ENCODE results near the gene LCN9.
A peak's percentile ranks its signal among the peaks of the same experiment; 100 is the strongest.
"Not testable (repeated sequence)": the region's sequence is repeated elsewhere in the genome, so short reads cannot be mapped to it uniquely, and the experiment has no call there.

Gene LCN9

DNA sequence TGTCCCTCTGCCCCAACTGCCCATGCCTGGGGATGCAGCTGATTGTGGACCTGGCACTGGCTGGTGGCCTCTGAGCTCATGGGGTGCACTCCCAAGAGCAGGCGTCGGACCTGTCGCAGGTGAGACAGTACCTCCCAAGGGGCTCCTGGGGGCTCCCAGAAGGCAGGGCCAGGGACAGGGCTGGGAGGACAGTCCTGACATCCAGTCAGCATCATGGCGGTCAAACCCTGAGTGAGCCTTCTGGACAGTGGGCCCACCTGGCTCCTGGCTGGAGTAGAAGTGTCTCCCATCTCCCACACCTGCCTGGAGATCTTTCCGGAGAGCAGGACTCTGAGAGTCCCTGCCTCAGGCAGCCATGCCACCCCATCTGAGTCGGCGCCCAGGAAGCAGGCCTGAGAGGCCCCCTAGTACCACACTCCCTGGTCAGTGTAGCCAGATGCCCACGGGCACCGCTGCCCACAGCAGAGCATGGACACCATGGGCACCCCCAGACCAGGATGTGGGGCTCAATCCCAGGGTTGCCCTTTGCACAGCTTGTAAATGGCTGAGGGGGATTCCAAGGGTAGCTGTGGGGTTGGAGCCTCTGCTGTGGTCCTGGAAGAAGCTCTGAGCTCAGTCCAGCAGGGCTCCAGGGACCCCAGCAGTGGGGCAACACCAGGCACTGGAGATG, 6.6 kb downstream of the LCN9 start:
- FAIRE-seq: no peak
- DNase-seq (ENCODE audit: insufficient read length, low spot score): no peak

DNA sequence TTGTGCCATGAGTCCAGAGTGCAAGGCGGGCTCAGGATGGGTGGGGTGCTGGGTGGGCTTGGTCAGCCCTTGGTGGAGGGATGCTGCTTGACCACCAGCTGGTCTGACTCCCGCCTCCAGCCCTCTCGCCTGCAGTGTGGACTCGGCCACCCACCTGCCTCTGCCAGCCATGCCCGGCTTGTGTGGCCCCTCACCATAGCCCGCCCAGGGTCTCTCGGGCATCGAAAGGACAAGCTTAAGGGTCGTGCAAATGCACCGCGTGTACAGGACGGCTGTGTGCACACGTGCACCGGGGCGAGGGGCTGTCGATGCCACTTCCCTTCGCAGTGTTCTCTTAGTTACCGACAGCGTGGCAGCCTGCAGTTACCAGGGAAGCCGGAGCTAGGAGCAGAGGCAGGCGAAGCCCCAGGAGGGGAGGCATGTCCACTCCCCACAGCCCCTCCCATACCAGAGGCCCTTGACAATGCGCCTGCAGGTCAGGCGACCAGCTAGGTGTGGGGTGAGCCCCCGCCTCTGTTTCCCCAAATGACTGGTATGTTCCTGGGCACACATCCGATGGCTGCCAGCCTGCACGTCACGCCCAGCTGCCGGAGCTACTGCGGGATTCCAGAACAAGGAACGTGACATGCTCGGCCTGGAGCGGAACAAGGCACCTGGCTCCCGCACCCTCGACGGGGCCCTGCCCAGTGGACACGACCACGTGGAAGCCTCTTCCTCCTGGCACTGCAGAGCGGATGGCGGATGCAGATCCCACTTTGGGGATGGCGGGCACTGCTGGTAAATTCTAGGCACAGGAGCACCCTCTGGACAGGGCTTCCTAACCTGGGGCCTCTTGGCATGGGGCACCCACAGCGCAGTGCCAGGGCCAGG, 7.8 kb downstream of the LCN9 start:
- DNase-seq (ENCODE audit: insufficient read length, low spot score) (no peak), FAIRE-seq (no peak)

DNA sequence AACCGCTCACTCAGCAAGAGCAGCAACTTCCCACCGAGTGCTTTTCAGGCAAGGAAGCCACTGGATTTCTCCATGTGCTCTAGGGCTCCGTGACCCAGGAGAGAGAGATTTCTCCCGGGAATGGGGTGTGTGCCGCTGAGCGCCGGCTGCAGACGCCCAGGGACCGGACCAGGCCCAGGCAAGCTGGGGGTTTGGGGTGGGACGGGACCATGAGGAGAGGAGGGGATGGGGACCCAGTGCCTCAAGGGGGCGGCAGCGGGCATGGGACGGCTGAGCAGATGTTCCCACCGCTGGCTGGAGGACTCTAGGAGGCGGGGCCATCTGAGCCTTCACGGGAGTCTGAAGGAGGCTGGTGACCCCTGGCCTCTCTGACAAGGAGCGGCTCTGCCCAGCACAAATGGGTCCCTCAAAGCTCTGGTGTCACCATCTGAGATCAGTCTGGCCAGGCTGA, 8.5 kb downstream of the LCN9 start:
- DNase-seq (ENCODE audit: insufficient read length, low spot score) (no peak), FAIRE-seq (no peak)

DNA sequence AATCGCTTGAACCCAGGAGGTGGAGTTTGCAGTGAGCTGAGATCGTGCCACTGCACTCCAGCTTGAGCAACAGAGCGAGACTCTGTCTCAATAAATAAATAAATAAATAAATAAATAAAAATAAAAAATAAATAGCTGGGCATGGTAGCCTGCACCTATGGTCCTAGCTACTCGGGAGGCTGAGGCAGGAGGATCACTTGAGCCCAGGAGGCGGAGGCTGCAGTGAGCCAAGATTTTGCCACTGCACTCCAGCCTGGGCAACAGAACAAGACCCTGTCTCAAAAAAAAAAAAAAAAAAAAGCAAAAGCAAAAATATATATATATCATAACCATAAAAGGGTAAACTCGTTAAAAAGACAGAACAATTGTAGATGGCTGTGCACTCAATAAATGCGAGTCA, 9.7 kb downstream of the LCN9 start:
- DNase-seq (ENCODE audit: insufficient read length, low spot score); FAIRE-seq: not testable (repeated sequence)

DNA sequence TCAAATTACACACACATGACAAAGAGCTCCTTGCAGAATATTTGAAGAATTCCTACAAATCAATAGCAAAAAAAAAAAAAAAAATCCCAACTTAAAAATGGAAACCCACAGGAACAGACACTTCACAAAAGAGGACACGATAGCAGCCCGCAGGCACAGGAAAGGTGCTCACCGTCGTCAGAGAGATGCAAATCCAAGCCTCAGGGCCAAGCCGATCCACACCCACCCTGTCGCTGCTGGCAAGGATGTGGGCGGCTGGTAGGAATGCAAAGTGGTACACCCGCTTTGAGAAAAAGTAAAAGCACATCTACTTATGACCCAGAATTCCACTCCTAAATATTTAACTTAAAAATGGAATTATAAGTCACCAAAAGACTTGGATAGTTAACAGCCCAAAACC, 10.8 kb downstream of the LCN9 start:
- no peak for DNase-seq (ENCODE audit: insufficient read length, low spot score)
- no peak for FAIRE-seq

DNA sequence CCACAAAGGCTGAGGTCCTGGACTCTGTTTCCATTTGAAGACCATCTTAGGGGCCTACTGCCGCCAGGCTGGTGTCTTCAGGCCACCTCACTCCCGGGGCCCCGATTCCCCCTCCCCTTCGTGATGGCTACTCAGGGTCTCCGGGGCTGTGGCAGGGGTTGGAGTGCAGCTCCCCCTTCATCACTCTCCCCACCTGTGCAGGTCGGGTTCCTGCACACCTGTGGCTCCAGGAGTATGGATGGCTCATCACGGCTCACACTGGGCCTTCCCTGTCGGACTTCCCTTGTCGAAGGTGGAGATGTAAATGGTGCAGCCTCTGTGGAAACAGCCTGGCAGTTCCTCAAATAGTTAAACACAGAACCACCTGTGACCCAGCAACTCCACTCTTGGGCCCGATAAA, 11.9 kb downstream of the LCN9 start:
- DNase-seq (ENCODE audit: insufficient read length, low spot score) (no peak), FAIRE-seq (no peak)

DNA sequence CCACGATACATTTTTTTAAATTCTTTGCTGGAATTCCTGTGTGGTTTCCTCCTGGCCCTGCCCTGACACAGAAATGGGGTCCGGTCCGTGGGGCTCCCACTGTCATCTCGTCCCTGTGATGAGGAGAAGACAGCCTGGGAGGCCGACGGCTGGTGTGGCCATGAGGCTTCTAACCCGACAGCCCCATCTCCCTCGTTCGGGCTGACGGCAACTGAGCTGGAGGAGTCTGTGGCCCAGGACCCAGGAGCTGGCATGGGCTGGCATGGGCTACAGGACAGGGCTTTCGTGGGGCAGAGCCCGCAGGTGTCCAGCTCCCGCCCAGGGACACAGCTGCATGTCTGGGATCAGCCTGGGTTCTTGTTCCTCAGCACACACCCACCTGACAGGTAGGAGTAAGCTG, 13.8 kb downstream of the LCN9 start:
- DNase-seq (ENCODE audit: insufficient read length, low spot score) (no peak), FAIRE-seq (no peak)

DNA sequence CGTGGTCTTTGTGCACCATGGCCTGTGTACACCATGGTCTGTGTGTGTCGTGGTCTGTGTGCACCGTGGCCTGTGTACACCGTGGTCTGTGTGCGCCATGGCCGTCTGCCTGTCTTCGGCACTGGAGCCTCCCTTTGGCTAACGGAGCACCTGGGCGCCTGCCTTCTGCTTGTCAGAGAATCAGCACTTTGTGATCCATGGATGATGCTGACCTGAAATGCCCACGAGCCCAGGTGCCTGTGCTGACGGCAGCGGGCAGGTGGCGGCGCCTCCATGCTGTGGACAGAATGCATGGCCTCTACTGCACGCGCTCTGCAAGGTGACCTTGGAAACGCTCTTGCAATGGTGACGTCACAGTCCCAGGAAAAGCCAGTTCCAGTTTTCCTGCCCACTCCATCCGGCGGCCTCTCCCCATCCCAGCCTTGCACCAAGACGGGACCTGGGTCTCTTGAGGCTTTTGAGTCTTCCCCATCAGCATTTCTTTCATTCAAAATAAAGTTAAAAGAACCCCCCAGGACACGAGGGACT, 14.6 kb downstream of the LCN9 start:
- DNase-seq (ENCODE audit: insufficient read length, low spot score) (no peak), FAIRE-seq (no peak)

DNA sequence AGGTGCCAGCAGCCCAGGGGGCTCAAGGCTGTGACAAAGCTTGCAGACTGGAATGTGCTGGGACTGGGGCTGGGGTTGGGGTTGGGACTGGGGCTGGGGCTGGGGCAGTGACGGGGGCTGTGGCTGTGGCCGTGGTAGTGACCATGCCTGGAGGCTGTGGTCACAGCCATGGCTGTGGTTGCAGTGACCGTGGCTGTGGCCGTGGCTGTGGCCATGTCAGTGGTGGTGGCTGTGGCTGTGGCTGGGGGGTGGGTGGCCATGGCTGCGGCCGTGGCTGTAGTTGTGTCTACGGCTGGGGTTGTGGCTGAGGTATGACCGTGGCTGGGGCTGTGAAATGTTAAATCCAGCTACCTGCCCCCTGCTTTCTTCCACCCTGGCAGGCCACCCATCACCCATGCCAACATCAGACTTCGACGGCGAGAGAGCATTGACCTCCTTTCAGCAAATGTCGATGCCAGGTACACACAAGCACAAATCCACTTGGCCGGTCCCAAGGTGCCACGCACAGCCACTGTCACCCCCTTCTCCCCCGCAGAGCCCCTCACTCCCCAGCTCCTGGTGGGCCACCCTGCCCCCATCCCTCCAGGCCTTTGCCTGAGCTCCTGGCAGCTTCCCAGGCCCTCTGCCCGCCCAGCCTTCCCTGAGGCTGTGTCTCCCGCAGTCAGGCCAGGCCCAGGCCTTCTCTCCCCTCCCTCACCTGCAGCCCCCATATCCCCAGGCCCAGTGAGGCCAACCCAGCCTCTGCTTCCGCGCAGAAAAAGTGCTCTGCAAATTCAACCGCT, 15.3 kb downstream of the LCN9 start:
- DNase-seq (ENCODE audit: insufficient read length, low spot score) (no peak), FAIRE-seq (no peak)

DNA sequence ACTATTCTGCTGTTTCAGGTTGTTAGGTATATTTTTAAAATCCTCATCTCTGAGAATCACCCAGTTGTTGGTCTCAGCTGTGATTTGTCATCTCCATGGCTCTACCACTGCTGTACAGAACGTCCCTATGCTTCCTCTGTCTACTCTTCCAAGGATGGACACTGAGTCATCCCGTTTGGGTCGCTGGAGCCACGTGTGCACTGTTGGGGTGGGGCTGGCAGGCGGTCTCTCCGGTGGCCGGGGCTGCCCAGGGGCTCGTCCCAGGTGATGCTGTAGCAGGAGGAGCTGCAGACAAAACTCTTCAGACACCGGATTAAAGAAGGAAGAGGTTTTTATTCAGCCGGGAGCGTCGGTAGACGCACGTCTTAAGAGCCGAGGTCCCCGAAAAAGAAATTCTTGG, 16.9 kb downstream of the LCN9 start:
- DNase-seq (ENCODE audit: insufficient read length, low spot score): no peak
- no peak for FAIRE-seq

DNA sequence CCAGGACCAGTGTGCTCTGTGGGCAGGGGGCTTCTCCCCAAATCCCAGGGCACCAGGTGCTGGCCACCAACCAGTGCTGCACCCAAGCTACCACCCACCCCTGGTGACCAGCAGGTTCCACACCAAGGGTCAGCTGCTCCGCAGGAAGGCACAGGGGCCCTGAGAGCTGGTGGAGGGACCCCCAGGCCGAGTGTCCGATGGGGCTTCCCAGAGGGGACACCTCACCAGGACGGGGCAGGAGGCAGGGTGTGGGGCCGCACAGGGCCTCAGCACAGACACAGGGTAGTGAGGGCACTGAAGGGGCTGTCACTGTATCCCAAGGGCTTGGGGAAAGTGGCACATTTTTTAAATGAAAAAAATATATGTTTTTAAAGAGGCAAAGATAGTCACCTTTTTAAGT, 18.1 kb downstream of the LCN9 start:
- no peak for DNase-seq (ENCODE audit: insufficient read length, low spot score)
- FAIRE-seq: no peak

DNA sequence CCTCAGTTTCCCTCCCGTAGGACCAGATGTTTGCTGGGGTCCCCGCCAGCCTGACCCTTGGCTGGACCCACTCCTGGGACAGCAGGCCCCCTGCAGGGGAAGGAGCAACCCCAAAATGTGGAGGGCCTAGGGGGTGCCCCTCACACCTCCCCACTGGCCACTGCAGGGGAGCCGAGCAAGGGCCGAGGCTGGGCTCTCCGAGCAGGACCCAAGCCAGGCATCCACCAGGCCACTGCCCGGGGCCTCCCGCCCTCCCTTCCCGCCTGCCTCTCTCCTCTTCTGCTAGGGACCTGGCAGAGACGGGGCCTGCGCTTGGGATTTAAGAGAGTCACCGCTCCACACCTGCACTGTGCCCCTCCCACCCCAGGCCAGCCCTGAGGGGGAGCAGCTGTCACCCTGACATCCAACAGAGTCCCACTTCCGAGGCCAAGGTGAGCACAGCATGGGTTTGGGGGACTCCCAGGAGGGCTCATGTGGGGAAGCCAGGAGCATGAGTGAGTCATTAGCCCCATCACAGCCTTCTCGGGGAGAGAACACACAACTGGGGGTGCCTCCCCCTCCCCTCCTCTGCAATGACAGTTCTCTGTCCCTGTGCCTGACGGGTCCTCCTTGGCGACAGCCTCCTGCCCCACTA, 20.4 kb downstream of the LCN9 start:
- no peak for FAIRE-seq

DNA sequence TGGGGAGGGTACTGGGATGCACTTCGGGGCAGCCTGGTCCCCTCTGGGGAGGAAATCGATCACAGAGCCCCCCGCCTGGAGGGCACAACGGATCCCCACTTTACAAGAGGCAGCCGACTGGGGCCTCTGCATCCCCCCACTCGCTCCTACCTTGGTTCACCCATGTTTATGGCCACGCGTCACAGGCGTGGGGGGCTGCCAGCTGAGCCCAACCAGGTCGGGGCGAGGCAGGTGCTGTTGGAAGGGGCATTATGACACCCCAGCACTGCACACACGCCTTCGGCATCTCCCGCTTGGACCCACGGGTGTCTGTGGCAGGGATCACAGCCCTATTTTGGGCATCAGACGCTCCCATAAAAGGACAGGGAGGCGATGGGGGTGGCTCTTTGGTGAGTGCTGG, 21.6 kb downstream of the LCN9 start:
- no peak for FAIRE-seq
- no peak for DNase-seq (ENCODE audit: insufficient read length, low spot score)

More for the DNA sequence above, 20.4 kb downstream of the LCN9 start:
- DNase-seq (ENCODE audit: insufficient read length, low spot score): no peak

DNA sequence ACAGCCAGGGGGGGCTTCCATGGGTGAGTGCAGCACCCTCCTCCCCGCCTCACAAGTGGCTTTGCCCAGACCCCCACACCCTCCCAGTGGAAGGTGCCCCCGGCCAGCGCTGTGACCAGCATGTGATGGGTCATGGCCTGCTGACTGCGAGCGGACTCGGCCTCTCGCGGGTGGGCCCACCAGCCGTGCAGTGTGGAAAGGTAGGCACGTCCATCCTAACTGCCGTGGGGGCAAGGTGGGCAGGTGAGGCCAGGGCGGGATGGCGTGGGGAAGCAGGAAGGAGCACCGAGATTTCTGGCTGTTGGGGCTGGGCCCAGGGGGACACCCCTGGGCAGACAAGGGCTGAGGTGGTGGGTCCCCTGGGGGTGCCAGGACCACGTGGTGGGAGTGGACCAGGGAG, 24.1 kb downstream of the LCN9 start:
- DNase-seq (ENCODE audit: insufficient read length, low spot score) (no peak), FAIRE-seq (no peak)

DNA sequence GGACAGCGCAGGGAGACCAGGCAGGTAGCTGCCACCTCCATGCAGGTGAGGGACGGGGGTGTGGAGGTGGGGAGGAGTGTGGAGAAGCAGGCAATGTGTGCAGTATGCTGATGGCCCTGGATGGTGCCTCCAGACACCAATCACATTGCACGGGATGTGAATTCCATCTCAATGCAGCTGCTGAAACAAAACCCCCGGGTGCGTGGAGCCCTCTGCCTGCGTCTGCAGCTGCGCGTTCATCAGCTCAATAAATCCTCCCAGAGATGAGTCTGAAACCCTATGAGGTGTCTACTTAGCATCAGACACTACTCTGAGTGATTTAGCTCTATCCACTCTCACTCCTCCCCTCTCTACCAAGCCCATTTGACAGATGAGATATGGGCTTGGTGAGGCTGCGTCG, 25.9 kb downstream of the LCN9 start:
- FAIRE-seq: no peak
- DNase-seq (ENCODE audit: insufficient read length, low spot score): no peak

DNA sequence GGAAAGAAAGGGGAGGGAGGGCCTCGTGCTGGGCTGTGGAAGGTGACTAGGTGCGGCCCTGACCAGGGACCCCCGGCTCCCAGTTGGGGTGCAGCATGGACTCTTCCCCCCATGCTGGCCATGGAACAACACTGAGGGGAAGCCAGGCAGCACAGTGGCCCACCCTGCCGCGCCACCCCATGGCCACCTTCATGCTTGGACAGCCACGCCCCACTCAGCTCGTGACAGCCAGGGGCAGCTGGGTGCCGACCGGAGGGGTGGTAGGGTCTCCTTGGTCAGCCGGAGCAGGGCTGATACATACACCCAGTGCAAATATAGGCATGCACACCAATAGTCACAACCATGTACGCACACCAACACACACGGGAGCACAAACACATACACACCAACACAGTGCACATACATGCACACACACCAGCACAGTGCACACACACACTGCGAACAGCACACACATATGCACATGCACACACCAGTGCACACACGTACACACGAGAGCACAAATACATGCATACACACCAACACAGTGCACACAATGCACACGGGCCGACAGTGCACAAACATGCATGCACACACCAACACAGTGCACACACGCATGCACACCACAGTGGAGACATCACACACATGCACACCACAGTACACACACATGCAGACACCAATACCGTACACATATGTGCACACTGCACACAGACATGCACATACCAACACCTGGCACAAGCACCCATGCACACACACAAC, 27.9 kb downstream of the LCN9 start:
- DNase-seq (ENCODE audit: insufficient read length, low spot score): no peak
- peak; percentile 88 for FAIRE-seq

DNA sequence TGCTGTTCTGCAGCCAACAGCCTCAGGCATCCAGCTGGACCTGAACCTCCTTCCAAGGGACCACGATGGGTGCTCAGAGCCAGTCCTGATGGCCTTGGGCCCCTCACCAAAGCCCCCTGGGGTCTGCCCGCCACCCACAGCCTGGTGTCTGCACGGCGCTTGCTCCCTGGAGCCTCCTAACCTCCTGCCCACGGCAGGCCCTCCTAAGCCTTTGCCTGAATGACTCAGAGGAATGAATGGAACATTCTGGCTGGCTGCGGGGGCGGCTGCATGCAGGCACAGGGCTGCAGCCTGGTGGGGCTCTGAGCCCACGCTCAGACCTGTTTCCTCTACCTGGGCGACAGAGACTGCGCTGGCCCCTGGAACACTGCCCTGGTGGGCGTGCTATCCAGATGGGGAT, 29.3 kb downstream of the LCN9 start:
- DNase-seq (ENCODE audit: insufficient read length, low spot score) (no peak), FAIRE-seq (no peak)

DNA sequence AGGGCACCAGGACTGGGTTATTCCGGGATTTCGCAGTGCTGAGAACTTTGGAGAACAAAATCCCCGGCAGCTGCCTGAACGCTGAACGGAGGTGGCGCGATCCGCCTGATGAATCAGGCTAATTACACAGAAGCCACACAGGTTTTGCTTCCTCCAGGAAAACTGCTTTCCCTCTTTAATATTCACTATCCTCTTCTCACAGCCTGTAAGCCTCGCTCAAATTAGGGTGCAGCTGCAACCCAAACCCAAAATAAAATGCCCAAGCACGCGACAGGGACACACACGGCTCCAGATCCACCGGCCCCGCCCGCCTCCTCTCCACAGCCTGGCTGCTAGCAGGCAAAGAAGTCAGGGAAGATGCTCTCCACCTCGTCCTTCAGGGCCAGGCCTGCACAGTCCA, 30.2 kb downstream of the LCN9 start:
- DNase-seq (ENCODE audit: insufficient read length, low spot score): no peak
- FAIRE-seq: no peak

DNA sequence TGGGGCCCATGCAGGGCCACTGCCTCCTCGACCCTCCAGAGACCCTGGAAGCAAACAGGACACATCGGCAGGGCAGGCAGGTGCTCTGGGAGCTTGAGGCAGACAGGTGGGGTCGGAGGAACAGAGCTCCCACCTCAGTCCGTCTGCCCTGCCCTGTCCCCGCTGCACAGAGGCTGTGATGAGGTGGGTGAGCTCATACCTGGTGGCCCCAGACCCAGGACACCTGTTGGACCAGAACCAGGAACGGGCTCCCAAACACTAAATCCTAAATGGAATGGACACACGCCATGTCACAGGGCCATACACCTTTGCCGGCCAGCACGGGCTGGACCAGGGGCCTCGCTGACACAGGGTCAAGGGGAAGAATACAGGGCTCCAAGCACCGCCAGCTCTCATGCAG, 30.7 kb downstream of the LCN9 start:
- FAIRE-seq (no peak), DNase-seq (ENCODE audit: insufficient read length, low spot score) (no peak)

DNA sequence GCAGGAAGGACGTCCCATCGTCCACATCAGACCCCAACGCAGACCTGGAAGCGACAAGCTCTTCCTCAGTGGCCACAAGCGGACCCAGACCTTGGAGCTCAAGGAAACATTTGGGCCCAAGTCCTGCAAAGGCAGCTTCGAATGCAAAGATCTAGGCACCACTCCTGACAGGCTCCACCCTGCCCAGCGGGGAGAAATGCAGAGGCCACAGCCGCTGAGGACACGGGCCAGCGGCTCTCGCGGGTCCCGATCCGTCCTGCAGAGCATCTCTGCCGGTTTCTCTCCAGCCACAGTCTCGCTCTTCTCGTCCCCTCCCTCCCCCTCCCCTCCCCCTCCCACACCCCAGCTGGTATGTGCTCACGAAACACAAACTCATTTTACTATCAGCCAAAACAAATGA, 31.3 kb downstream of the LCN9 start:
- no peak for DNase-seq (ENCODE audit: insufficient read length, low spot score)
- no peak for FAIRE-seq

Data from HTR-8/SVneo (cell line).